HL-60/S4 treated with retinoic acid at 250 ng/mL for 4 days and 3 days (cell line): ENCODE results near the gene CCDC18.
"Not testable (repeated sequence)": the region's sequence is repeated elsewhere in the genome, so short reads cannot be mapped to it uniquely, and the experiment has no call there.

ENCODE experiments used
- in situ Hi-C: fragments of 300-500 bp; cut with MboI; formaldehyde crosslinking; loops from 2 replicates; pipeline ENCODE4 v1.7.0; 2022; ENCODE audit warnings: low sequenced_read_pairs

CCDC18 gene, protein sequence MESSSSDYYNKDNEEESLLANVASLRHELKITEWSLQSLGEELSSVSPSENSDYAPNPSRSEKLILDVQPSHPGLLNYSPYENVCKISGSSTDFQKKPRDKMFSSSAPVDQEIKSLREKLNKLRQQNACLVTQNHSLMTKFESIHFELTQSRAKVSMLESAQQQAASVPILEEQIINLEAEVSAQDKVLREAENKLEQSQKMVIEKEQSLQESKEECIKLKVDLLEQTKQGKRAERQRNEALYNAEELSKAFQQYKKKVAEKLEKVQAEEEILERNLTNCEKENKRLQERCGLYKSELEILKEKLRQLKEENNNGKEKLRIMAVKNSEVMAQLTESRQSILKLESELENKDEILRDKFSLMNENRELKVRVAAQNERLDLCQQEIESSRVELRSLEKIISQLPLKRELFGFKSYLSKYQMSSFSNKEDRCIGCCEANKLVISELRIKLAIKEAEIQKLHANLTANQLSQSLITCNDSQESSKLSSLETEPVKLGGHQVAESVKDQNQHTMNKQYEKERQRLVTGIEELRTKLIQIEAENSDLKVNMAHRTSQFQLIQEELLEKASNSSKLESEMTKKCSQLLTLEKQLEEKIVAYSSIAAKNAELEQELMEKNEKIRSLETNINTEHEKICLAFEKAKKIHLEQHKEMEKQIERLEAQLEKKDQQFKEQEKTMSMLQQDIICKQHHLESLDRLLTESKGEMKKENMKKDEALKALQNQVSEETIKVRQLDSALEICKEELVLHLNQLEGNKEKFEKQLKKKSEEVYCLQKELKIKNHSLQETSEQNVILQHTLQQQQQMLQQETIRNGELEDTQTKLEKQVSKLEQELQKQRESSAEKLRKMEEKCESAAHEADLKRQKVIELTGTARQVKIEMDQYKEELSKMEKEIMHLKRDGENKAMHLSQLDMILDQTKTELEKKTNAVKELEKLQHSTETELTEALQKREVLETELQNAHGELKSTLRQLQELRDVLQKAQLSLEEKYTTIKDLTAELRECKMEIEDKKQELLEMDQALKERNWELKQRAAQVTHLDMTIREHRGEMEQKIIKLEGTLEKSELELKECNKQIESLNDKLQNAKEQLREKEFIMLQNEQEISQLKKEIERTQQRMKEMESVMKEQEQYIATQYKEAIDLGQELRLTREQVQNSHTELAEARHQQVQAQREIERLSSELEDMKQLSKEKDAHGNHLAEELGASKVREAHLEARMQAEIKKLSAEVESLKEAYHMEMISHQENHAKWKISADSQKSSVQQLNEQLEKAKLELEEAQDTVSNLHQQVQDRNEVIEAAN (N-terminal part only)

DNA sequence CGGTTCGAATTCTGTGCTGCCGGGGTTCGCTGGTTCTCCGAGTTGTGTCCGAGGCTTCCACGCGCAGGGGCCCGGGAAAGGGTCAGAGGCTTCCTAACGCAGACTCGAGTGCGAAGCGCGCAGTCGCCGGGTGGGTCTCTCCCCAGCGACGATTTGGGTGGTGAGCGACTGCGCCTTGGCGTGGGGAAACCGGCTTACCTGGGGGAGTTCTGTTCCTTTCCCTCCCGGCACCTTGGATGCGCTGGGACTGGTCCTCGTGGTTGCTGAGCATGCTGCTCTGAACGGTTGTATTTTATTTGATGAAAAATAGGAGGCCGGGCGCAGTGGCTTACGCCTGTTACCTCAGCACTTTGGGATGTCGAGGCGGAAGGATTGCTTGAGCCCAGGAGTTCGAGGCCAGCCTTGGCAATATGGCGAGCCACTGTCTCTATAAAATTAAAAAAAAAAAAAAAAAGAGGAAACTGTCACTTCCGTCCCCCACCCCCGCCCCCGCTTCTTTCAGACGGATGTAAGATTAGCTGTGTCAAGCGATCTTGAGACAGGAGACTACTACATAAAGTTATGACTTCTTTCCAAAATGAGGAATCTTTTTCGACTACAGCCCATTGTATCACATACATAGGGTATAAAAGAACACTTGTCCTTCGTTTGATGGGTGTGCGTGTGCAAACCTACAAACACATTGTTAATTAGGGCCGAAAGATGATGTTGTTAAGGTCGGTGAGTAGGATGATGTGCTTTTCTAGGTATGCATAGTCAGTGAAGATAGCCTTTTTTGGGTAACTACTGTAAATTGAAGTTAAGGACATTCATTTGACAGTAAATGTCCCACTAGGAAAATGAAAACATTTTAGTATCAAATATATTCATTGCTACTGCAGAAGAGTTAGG lies at the start of gene CCDC18:
Gene CCDC18 (plus strand): TSS at position 2 of the 891 bp plus-strand sequence. CDS start 2,638 bp downstream, outside the sequence.
- in situ Hi-C loops: no loop called here

DNA sequence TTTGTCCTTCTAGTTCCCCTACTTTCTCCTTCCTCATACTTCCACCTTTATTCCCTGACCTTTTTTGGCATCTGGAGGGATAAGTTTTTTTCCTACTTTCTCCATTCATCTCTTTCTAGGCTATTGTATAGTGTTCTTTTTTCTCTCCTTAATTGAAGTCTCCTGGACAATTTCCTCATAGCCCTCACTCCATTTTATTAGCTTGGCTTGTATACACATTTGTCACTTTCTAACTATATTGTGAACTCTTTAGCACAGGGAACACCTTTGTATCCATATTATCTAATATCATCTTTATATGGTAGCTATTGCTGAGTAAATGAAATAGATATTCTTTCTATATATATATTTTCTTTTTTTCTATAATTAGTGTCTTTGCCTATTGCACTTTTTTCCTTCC lies 47.9 kb upstream of the CCDC18 start:
- in situ Hi-C loops: no loop called here

DNA sequence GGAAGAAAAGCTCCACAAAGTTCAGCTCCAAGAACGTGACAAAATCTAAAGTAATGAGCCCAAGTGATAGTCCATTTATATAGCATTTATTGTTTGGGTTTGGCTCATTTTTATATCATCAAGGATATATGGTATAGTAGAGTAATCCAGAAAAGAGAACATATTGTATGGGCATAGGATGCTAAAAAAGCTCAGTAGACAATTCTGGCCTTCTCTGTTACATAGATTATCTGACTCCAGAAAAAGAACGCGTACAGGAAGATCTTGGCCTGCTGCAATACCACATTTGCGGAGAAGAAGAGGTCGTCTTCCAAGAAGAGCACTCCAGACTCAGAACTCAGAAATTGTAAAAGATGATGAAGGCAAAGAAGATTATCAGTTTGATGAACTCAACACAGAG lies 44.1 kb upstream of the CCDC18 start:
- in situ Hi-C loops: no loop called here

DNA sequence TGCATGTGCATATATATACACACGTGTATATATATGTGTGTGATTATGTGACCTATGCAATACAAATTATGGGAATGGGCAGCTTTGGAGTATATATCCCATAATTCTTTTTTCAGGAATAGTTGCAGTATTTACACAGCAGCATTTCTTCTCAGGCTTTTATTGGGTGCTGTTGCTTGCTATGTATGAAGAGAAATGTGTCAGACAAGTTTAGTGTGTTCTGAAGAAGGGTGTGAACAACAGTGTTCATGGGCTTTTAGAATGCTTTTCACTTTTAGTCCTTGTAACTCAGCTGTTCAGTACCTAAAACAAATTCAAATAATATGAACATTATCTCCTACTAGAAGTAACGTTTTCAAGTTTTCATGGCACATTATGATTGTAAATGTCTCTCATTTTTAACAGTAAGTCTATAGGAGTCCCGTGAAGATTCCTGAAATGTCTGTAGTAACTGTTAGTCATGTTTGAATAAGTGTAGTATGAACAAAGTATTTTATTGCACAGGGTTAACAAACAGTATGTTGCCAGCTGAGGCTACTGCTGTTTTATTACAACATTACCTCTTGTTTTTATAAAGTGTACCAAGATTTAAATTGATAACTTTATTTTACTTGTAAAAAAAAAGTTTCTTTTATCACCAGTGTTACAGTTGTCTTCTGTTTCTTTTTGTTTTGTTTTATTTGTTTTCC lies 42.8 kb upstream of the CCDC18 start:
- in situ Hi-C loops: no loop called here

DNA sequence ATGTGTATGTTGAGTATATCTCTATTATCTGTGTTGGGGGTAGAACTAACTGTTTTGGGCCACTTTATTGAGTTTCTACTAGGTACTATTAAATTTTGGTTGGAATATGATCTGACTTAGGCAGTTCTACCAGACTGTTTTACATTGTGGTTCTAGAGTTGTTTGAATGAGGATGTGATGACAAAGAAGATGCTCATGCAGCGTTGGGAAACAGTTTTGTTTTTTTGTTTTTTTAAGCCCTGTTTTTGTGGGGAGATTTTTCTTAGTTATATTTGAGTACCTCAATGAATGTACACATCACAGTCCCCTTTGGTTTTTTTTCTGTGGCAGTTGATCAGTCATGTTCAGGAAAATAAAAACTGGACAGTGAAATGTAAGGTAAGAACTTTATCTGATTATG lies 40.4 kb upstream of the CCDC18 start:
- in situ Hi-C loops: no loop called here

- in situ Hi-C loops: no loop called here
Observed at GRCh38 chr1:93142161-93142560, 38.4 kb upstream of the CCDC18 start.

GRCh38 chr1:93143136-93143535 lies 37.4 kb upstream of the CCDC18 start:
- in situ Hi-C loops: no loop called here

- in situ Hi-C loops: no loop called here
Observed at GRCh38 chr1:93143769-93144168, 36.8 kb upstream of the CCDC18 start.

DNA sequence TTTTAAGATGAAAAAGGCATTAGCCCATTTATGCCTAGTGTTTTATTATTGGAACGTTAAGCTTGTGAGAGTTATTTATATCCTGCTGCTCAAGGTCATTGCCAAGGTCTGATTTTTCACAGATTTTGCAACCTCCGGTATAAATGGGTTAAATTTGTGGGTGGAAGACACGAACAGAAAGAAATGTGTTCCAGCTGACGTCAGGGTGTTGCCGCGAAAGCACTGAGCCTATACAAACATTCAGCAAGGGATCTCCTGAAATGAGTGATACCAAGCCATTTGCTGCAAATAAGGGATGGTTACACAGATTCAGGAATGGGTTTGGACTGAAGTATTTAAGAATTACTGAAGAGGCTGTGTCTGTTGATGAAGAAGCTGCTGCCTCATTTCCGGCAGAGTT lies 32.5 kb upstream of the CCDC18 start:
- in situ Hi-C loops: no loop called here

DNA sequence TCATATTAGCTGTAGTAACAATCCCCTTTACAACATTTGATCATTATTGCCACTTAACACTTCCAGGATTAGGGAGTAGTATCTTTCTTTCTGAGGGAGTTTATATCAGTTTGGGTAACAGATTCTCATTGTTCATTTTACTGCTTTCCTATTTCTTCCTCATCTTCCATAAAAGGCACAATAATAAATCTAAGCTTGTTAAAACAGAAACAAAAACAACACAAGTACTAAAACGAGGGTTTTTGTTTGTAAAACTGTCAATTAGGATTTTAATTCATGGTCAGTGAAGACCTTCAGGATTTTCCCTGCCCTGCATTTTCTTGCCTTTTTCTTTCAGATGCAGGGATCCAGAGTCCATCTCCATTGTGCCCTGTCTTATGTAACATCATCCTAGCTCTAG lies 29.8 kb upstream of the CCDC18 start:
- in situ Hi-C loops: no loop called here

GRCh38 chr1:93151474-93151873 lies 29.1 kb upstream of the CCDC18 start:
- in situ Hi-C loops: no loop called here

DNA sequence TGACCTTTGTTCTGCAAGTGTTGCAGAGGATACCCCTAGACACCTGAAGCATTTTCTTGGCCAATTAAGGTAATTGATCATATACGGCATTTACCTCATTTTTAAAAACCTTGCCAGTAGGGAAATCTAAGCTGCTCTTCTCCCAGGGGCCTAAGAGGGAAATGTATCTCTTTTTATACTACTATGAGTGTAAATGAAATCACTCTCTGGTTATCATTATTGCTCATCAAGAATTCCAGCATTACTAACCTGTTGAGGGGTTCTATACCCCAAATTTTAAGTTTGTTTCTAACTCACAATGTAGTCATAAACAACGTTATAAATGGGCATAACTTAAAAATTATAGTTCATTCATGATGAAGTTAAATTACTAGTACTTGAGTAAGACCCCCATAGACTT lies 27.7 kb upstream of the CCDC18 start:
- in situ Hi-C loops: no loop called here

DNA sequence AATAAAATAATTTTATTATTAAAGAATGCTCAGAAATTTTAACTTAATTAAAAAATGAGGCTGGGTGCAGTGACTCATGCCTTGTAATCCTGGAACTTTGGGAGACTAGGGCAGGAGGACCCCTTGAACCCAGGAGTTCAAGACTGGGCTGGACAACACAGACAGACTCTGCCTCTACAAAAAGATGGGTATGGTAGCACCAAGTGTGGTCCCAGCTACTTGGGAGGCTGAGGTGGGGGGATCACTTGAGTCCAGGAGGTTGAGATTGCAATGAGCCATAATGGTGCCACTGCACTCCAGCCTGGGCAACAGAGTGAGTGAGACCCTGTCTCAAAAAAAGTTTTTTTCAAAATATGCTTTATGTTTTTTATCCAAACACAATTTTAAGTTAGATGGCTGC lies 25.6 kb upstream of the CCDC18 start:
- in situ Hi-C loops: no loop called here

DNA sequence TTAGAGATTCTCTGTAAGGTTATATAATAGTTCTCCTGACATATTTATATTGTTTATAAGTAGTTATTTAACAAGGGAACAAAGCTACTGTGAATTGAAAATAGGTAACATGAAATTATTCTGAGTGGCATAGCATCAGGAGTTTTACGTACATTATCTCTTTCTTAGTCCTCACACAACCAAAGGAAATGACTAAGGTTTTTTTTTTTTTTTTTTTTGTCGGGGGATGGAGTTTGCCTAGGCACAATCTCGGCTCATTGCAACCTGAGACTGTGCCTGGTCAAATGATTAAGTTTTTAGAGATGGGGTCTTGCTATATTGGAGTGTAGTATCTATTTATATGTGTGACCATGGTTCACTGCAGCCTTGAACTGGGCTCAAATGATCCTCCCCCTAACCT lies 25.2 kb upstream of the CCDC18 start:
- in situ Hi-C loops: no loop called here

DNA sequence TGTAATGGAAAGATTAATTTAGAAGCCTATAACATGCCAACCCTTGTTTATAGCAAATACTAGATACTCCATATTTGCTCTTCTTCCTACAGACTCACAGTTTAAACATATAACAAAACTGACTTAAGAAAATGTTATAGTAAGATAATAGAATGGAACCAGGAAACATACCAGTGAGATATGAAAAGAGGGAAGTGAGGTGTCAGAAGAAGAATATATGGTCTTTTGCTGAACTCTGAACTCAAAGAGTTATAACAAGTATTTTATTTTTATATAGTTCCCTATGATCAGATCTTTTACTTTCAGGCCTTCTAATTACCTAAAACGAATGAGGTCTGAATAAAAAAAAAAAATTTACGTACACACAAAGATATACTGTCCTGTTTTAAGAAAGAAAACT lies 21.2 kb upstream of the CCDC18 start:
- in situ Hi-C loops: no loop called here

DNA sequence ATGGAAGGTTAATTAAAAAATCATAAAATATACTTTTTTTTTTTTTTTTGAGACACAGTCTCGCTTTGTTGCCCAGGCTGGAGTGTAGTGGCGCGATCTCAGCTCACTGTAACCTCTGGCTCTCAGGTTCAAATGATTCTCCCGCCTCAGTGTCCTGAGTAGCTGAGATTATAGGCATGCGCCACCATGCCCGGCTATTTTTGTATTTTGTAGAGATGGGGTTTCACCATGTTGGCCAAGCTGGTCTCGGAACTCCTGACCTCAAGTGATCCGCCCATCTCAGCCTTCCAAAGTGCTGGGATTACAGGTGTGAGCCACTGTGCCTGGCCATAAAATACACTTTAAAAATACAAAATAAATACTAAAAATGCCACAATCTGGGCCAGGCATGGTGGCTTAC lies 17.2 kb upstream of the CCDC18 start:
- in situ Hi-C loops: not testable (repeated sequence)

DNA sequence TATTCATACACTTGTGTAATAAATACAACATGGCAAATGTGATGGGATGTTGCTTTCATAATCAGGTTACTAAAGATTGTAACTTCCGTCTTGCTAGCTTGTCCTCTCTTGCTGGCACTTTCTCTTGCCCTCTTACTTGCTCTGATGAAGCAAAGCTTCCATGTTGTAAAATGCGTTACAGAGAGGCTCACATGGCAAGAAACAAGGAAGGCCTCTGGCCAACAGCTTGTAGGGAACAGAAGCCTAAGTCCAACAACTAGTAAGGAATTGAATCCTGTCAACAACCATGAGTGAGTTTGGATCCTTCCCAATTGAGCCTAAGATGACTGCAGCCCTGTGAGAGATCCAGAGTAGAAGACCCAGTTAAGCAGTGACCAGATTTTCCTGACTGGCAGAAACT lies 15.7 kb upstream of the CCDC18 start:
- in situ Hi-C loops: no loop called here

GRCh38 chr1:93165895-93166294 lies 14.6 kb upstream of the CCDC18 start:
- in situ Hi-C loops: not testable (repeated sequence)

- in situ Hi-C loops: no loop called here
Observed at GRCh38 chr1:93167006-93167405, 13.5 kb upstream of the CCDC18 start.
